A549 treated with ZK216348 at 1 μM for 4 hours (cell line): Measurements from ENCODE around the gene BPNT1. TPM values are rescaled to one million over a fixed set of nuclear protein-coding genes. Genes with fewer than 3 reads are reported as not detected.

ENCODE experiments used
- total RNA-seq: library from RNA; stranded (reverse); fragments of 200-300 nt; extraction: Qiagen RNA extraction; gene quantifications from 5 replicates; pipeline ENCODE4 v1.2.3, GENCODE V29; 2022; ENCODE audit warnings: low read depth

Gene BPNT1
- 17.0 to 21.2 TPM (median 18.1 TPM) in 5 replicates for total RNA-seq

GRCh38 chr1:220089650-220090556 is at the start of gene BPNT1:
BPNT1 (minus strand) TSS chr1:220089788; CDS start chr1:220079846, 9,942 bp downstream.

DNA sequence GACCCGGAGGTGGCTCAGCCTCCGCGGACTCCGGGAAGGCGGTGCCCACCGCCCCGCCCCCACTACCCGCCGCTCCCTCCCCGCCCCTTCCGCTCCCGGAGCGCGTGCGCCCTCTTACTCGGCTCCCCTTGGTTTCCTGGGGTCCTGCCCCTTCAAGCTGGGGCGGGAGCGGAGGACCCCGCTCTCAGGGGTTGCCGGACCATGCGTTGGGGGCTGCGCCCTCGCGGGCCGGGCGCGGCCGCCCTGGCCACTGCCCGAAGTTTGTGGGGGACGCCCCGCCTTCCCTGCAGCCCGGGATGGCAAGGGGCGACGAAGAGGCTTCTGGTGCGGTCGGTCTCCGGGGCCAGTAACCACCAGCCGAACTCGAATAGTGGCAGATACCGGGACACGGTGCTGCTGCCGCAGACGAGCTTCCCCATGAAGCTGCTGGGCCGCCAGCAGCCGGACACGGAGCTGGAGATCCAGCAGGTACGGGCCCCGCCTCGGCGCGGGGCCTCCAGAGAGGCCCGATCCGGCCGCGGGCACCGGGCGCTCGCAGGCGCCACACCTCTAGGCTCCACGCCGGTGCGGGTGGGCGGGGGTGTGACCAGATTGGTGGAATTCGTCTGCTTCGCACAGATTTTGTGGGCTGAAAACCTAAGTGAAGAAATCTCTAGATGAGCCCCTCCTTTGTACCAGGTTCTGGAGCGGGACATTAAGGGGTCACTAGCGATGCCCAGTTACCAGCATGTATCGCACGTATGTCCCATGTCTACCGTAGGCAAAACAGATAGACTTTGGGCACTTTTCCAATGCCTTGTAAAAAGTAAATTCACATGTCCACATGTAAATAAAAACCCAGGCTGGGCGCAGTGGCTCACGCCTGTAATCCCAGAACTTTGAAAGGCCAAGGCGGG is 4.7 kb upstream of the BPNT1 start, which contains the start of gene IARS2:
Gene IARS2 (plus strand): TSS at position 117 of the 896 bp plus-strand sequence. CDS start 85 bp downstream, at position 202.

DNA sequence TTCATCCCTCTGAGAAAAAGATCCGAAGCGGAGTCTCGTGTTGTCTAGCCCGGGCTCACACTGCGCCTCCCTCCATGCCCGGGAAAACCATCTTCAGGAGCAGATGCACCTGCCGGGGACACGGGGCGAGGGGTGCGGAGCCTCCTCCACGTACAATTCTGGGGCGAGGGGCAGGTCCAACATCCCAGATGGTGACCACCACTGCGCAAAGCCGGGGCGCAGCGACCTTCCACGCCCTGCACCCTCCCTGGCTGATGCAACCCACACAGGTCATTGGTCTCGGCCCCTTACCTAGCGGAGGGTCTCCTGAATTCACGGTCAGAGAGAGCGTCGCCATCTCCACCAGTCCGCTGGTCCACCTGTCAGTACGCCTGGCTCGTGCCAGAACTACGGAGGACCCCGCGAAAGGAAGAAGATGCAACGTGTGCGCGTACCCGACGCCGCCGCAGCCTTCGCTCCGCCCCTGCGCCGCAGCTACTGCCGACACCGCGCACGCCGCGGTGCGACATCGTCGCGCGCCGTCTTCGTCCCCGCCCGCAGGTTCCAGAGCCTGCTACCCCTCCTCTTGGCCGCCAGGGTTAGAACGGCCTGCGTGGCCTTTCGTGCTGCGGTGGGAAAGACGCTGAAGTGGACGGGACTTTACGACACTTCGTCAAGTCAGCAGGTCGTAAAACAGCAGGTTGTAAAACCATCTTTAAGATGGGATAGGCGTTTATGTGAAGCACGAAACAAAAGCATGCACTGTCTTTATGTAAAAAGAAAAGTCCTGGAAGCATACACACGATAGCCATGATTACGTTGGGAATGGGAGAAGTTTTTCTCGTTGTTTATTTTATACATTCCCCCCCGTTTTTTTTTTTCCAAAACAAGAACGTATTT is 43.3 kb downstream of the BPNT1 start, which contains the start of gene EPRS1:
Gene EPRS1 (minus strand): TSS at position 454 of the 879 bp plus-strand sequence. CDS start 117 bp downstream, at position 337.

Other genes with a start within 250 kb of the BPNT1 start
- gene SLC30A10, start 161.2 kb downstream of the BPNT1 start, total RNA-seq: 0.04 TPM in 1 of 5 replicates, not detected in the others
- 67.9 to 87.4 TPM (median 79.2 TPM) in 5 replicates for gene EPRS1, start 43.3 kb downstream of the BPNT1 start, total RNA-seq
- 87.5 to 130 TPM (median 104 TPM) in 5 replicates for gene IARS2, start 4.3 kb upstream of the BPNT1 start, total RNA-seq
- 8.3 to 14.5 TPM (median 13.6 TPM) in 5 replicates for gene RAB3GAP2, start 182.7 kb upstream of the BPNT1 start, total RNA-seq